H1 (cell line): Measurements from ENCODE around the gene CPSF4. TPM values are rescaled to one million over a fixed set of nuclear protein-coding genes. Genes with fewer than 3 reads are reported as not detected.

Source experiments
- CTCF ChIA-PET: fragments of 300-600 bp; sonication (Branson Sonifier 250); formaldehyde crosslinking; loops from one replicate; lab custom pipeline; 2021; ENCODE audit not compliant: partially characterized antibody; lab: Charles Lee
- POLR2A ChIA-PET: fragments of 300-600 bp; sonication (Branson Sonifier 250); formaldehyde crosslinking; loops from one replicate; lab custom pipeline; 2021; ENCODE audit warnings: inconsistent platforms; ENCODE audit not compliant: partially characterized antibody; lab: Charles Lee
- DNase-seq, 2 experiments: peaks; one replicate each; pipeline versions ENCODE4 v3.0.0 to v3.0.0-alpha.2; 2010 to 2022; ENCODE audit warnings: low spot score in 2 of 2, low read depth in 1 of 2, mixed read lengths in 1 of 2
- FAIRE-seq: peaks from 2 replicates; lab custom pipeline; 2011; peaks lifted over from hg19 to GRCh38; lab: Jason Lieb, UNC
- H2AFZ ChIP-seq: 2 replicates; pipeline ENCODE4 v1.8.1; 2012; ENCODE audit warnings: low read length, inconsistent platforms
- H2AK5ac ChIP-seq: 2 replicates; pipeline ENCODE4 v1.6.1; 2013; ENCODE audit warnings: low read depth, low read length
- H2BK120ac ChIP-seq: replicated peaks from 2 replicates; pipeline ENCODE3; 2013; ENCODE audit warnings: low read depth, low read length, inconsistent platforms
- H2BK12ac ChIP-seq: 2 replicates; pipeline ENCODE4 v1.6.1; 2013; ENCODE audit warnings: low read depth, low read length
- H2BK15ac ChIP-seq: 2 replicates; pipeline ENCODE4 v1.6.1; 2013; ENCODE audit warnings: low read length
- H2BK20ac ChIP-seq: 2 replicates; pipeline ENCODE4 v1.6.1; 2013; ENCODE audit warnings: low read length
- H2BK5ac ChIP-seq: 2 replicates; pipeline ENCODE4 v1.6.1; 2013; ENCODE audit warnings: low read depth, low read length
- H3K14ac ChIP-seq: 2 replicates; pipeline ENCODE4 v1.6.1; 2013; ENCODE audit warnings: inconsistent platforms; ENCODE audit not compliant: insufficient read length
- H3K18ac ChIP-seq: 2 replicates; pipeline ENCODE4 v1.6.1; 2013; ENCODE audit warnings: low read length; ENCODE audit errors: extremely low read depth
- H3K23ac ChIP-seq: 2 replicates; pipeline ENCODE4 v1.6.1; 2013; ENCODE audit warnings: inconsistent platforms; ENCODE audit not compliant: insufficient read length
- H3K23me2 ChIP-seq: 2 replicates; pipeline ENCODE4 v1.6.1; 2013; ENCODE audit warnings: low read depth, low read length
- H3K27ac ChIP-seq: 2 replicates; pipeline ENCODE4 v1.6.1; 2011; ENCODE audit warnings: low read depth, low read length, inconsistent platforms
- H3K27me3 ChIP-seq, 4 experiments: replicated peaks in 1 of 4; 1 replicate in 1 of 4; 2 replicates in 3 of 4; pipeline versions ENCODE4 v1.6.1 to v1.8.1; 2011 to 2013; ENCODE audit warnings: low read length in 3 of 4, mild to moderate bottlenecking in 3 of 4, inconsistent platforms in 2 of 4, mixed read lengths in 2 of 4, moderate library complexity in 1 of 4; ENCODE audit not compliant: control insufficient read depth in 3 of 4, insufficient read depth in 3 of 4; ENCODE audit errors: extremely low read depth in 1 of 4
- H3K36me3 ChIP-seq, 4 experiments: 2 replicates each; pipeline versions ENCODE4 v1.6.1 to v1.8.1; 2011 to 2013; ENCODE audit warnings: mild to moderate bottlenecking in 4 of 4, low read length in 3 of 4, moderate library complexity in 2 of 4, control low read depth in 1 of 4, inconsistent platforms in 1 of 4; ENCODE audit not compliant: insufficient read depth in 4 of 4, control insufficient read depth in 2 of 4
- H3K4ac ChIP-seq: replicated peaks from 2 replicates; pipeline ENCODE3; 2013; ENCODE audit warnings: low read length, low read depth, mixed read lengths, inconsistent platforms; ENCODE audit not compliant: insufficient read length
- H3K4me1 ChIP-seq, 4 experiments: replicated peaks in 1 of 4; 1 replicate in 1 of 4; 2 replicates in 3 of 4; pipeline versions ENCODE4 v1.6.1 to v1.8.1; 2011 to 2013; ENCODE audit warnings: low read length in 3 of 4, inconsistent platforms in 2 of 4, mixed read lengths in 1 of 4; ENCODE audit not compliant: insufficient read depth in 4 of 4, control insufficient read depth in 3 of 4
- H3K4me2 ChIP-seq, 2 experiments: 2 replicates each; pipeline versions ENCODE4 v1.6.1 to v1.8.1; 2011 to 2013; ENCODE audit warnings: low read depth in 2 of 2, low read length in 2 of 2, control low read depth in 1 of 2, inconsistent platforms in 1 of 2, mild to moderate bottlenecking in 1 of 2; ENCODE audit not compliant: insufficient read depth in 1 of 2
- H3K4me3 ChIP-seq, 4 experiments: fragments of 200-600, 300-600 bp in 1 of 4; sonication (generic), shearing (Covaris generic), sonication (Bioruptor Twin) in 1 of 4; 2 replicates each; pipeline versions ENCODE4 v1.5.1 to v1.8.1; 2011 to 2016; ENCODE audit warnings: low read length in 4 of 4, low read depth in 3 of 4, control low read depth in 2 of 4, inconsistent platforms in 2 of 4, mild to moderate bottlenecking in 2 of 4, mixed read lengths in 1 of 4, moderate library complexity in 1 of 4; ENCODE audit not compliant: insufficient read depth in 2 of 4; ENCODE audit errors: extremely low read depth in 1 of 4
- H3K56ac ChIP-seq: replicated peaks from 2 replicates; pipeline ENCODE3; 2013; ENCODE audit warnings: low read depth, mild to moderate bottlenecking, mixed read lengths, low read length, inconsistent platforms; ENCODE audit not compliant: insufficient read length
- H3K79me1 ChIP-seq: 2 replicates; pipeline ENCODE4 v1.6.1; 2013; ENCODE audit warnings: low read depth, low read length, control low read depth
- H3K79me2 ChIP-seq, 2 experiments: 2 replicates each; pipeline versions ENCODE4 v1.6.1 to v1.8.1; 2012 to 2013; ENCODE audit warnings: low read length in 2 of 2, mild to moderate bottlenecking in 2 of 2, inconsistent platforms in 1 of 2; ENCODE audit not compliant: insufficient read depth in 2 of 2, control insufficient read depth in 1 of 2
- H3K9ac ChIP-seq, 4 experiments: replicated peaks in 1 of 4; 1 replicate in 1 of 4; 2 replicates in 3 of 4; pipeline versions ENCODE4 v1.6.1 to v1.8.1; 2011 to 2013; ENCODE audit warnings: low read depth in 3 of 4, low read length in 3 of 4, control low read depth in 2 of 4, mild to moderate bottlenecking in 2 of 4, moderate library complexity in 2 of 4, inconsistent platforms in 1 of 4; ENCODE audit errors: extremely low read depth in 1 of 4
- H3K9me3 ChIP-seq, 2 experiments: 2 replicates each; pipeline versions ENCODE4 v1.6.1 to v1.8.1; 2012 to 2013; ENCODE audit warnings: mild to moderate bottlenecking in 2 of 2, moderate library complexity in 2 of 2, control low read depth in 1 of 2, inconsistent platforms in 1 of 2, low read depth in 1 of 2, low read length in 1 of 2, mixed read lengths in 1 of 2; ENCODE audit not compliant: insufficient read depth in 2 of 2
- H4K20me1 ChIP-seq, 2 experiments: replicated peaks in 1 of 2; 2 replicates each; pipeline versions ENCODE3 to v1.8.1; 2011 to 2013; ENCODE audit warnings: inconsistent platforms in 2 of 2, low read length in 2 of 2, mild to moderate bottlenecking in 1 of 2; ENCODE audit not compliant: insufficient read depth in 2 of 2, control insufficient read depth in 1 of 2
- H4K5ac ChIP-seq: 2 replicates; pipeline ENCODE4 v1.6.1; 2013; ENCODE audit warnings: low read length, low read depth, mixed read lengths, inconsistent platforms; ENCODE audit not compliant: insufficient read length
- H4K8ac ChIP-seq: 2 replicates; pipeline ENCODE4 v1.8.0; 2013; ENCODE audit warnings: mild to moderate bottlenecking, moderate library complexity, low read length, inconsistent platforms; ENCODE audit not compliant: insufficient read depth; ENCODE audit errors: extremely low read depth
- H4K91ac ChIP-seq: replicated peaks from 2 replicates; pipeline ENCODE3; 2013; ENCODE audit warnings: low read length, mixed read lengths, inconsistent platforms; ENCODE audit not compliant: insufficient read length
- POLR2A ChIP-seq, 2 experiments: IDR thresholded peaks; 1 replicate in 1 of 2; 2 replicates in 1 of 2; pipeline ENCODE4 v1.6.1; 2011; ENCODE audit warnings: low read depth in 2 of 2, low read length in 2 of 2, mild to moderate bottlenecking in 2 of 2; ENCODE audit errors: control extremely low read depth in 1 of 2
- TBP ChIP-seq: IDR thresholded peaks from 2 replicates; pipeline ENCODE4 v1.6.1; 2011; ENCODE audit warnings: low read depth, low read length, improper control_type of control experiment
- WGBS, 2 experiments: shearing (Covaris generic) in 1 of 2; methylation state at CpG; one replicate each; pipeline versions ENCODE4 v1.1.6 to v1.1.7; 2013 to 2015; ENCODE audit warnings: low lambda C conversion rate in 2 of 2, mixed read lengths in 2 of 2, inconsistent platforms in 1 of 2, low coverage in 1 of 2, missing lambda C conversion rate in 1 of 2; ENCODE audit not compliant: insufficient replicate concordance in 2 of 2, insufficient coverage in 1 of 2, insufficient read length in 1 of 2; ENCODE audit errors: extremely low coverage in 1 of 2, missing lambda C conversion rate in 1 of 2; 5-methylcytosine and 5-hydroxymethylcytosine counted together
- polyA plus RNA-seq, 7 experiments: library from polyadenylated mRNA; depleted of rRNA in 3 of 7; stranded (reverse) in 5 of 7; unstranded in 2 of 7; fragments of >200 nt in 5 of 7; fragments of 200-250 nt in 2 of 7; gene quantifications; 1 replicate in 5 of 7; 2 replicates in 1 of 7; 4 replicates in 1 of 7; pipeline versions ENCODE4 v1.2.1 to v1.2.3, GENCODE V29; 2011 to 2013; ENCODE audit warnings: missing spikeins in 2 of 7, mixed read lengths in 2 of 7
- total RNA-seq: library from RNA; stranded (reverse); fragmentation: NEBNext Ultra II Directional; extraction: Animal tissue kit (Norgen Biotek cat#: 25700); gene quantifications from 2 replicates; pipeline ENCODE4 v1.2.1, GENCODE V29; 2021

Gene CPSF4
- total and polyA plus RNA-seq, 2 of the 8 experiments (the other 6 are each of a cell fraction or from before 2014, with no cell fraction given) = 77.5 to 103 TPM

GRCh38 chr7:99451936-99452335 is 13.2 kb downstream of the CPSF4 start:
- Histone ChIP-seq H2BK20ac (no peak overlapping the region), H3K79me2 (no peaks in the 10 kb centered on the region), H3K27ac (no peak overlapping the region), H2BK5ac (no peak overlapping the region), H3K18ac (no peak overlapping the region), H3K56ac (no peak overlapping the region), H4K8ac (no peak overlapping the region), H2BK120ac (no peak overlapping the region), H3K27me3 (no peaks in the 10 kb centered on the region), H3K9ac (no peak overlapping the region), H3K36me3 (peaks cover 38 to 83% (median 69%) of the 10 kb centered on the region in 4 experiments), H3K4me1 (no peaks in the 10 kb centered on the region), H3K4me2 (no peak overlapping the region), H4K91ac (no peak overlapping the region), H3K23me2 (no peaks in the 10 kb centered on the region), H4K5ac (no peak overlapping the region), H2BK12ac (no peak overlapping the region), H2AFZ (no peak overlapping the region), H3K4ac (no peak overlapping the region), H3K14ac (no peak overlapping the region), H3K23ac (no peak overlapping the region), H2BK15ac (no peak overlapping the region), H3K4me3 (no peak overlapping the region), H2AK5ac (no peak overlapping the region), H4K20me1 (peaks cover 7 to 30% of the 10 kb centered on the region in 2 experiments), H3K79me1 (no peaks in the 10 kb centered on the region), H3K9me3 (no peaks in the 10 kb centered on the region)
- ChIA-PET CTCF (interaction anchor here (0.9 kb wide), 1 partner anchor 9 kb away, joined by 3 read pairs; no protein-coding TSS in a partner anchor), POLR2A (interaction anchor here (1.2 to 7.3 kb wide), 4 partner anchors 10 to 24 kb away, joined by 3 to 100 read pairs (median 5); partner anchors contain the start of genes ATP5MF, CPSF4 and PTCD1)
- no peak for DNase-seq
- TF ChIP-seq POLR2A (IDR thresholded peaks at IDR 0.05; ENCODE audit: control extremely low read depth in 1 of 2, low read depth in 2 of 2, low read length in 2 of 2) (peak in 1 of 2 experiments; percentile 30; a peak in 1 of 3 replicates), TBP (no peak)
- FAIRE-seq = no peak
- WGBS, 2 experiments = 92% methylated on average over 8 of the region's 8 CpGs; no CpG with 5 or more reads in 1 of the 2 experiments
